Middle frontal gyrus (tissue), 1 donor: Measurements from ENCODE around the gene ARMC7.

Experiments
- DNase-seq: peaks from one replicate; pipeline ENCODE4 v3.0.0-alpha.2; 2015; ENCODE audit warnings: low spot score; ENCODE audit errors: extremely low spot score

ARMC7 gene

GRCh38 chr17:75078284-75079022 is 31.3 kb upstream of the ARMC7 start:
- DNase-seq: no peak

- no peak for DNase-seq
These were observed 30.8 kb upstream of the ARMC7 start for GRCh38 chr17:75079023-75079373.

- no peak for DNase-seq
These were observed 27.9 kb upstream of the ARMC7 start for GRCh38 chr17:75081611-75082540.

GRCh38 chr17:75082683-75083082 is 27.1 kb upstream of the ARMC7 start:
- no peak for DNase-seq

GRCh38 chr17:75084039-75084660 is 25.6 kb upstream of the ARMC7 start:
- DNase-seq: no peak

DNA sequence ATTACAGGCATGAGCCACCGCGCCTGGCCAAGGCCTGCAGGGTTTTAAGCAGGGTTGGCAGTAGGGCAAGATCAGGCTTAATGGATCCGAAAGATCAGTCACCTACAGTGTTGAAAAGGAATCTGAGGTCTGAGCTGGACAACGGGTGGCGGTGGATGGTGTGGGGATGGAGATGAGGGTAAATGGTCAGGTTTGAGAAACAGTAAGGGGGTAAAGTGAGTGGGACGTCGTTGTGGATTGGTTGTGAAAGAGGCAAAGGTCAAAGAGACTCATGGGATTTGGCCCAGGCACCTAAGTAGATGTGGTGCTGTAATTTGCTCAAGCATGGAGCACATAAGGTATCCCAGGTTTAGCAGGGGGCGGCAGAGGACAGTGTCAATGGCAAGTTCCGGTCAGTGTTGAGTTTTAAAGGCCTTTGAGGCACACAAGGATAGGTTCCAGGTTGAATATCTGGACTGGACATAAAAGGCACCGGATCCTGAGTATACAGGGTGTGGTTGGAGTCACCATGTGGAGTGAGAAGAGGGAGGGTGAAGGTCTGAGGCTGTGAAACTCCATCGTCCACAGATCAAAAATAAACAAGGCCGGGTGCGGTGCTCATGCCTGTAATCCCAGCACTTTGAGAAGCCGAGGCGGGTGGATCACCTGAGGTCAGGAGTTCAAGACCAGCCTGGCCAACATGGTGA is 23.1 kb upstream of the ARMC7 start:
- DNase-seq: no peak

GRCh38 chr17:75087182-75087557 is 22.6 kb upstream of the ARMC7 start:
- no peak for DNase-seq

DNA sequence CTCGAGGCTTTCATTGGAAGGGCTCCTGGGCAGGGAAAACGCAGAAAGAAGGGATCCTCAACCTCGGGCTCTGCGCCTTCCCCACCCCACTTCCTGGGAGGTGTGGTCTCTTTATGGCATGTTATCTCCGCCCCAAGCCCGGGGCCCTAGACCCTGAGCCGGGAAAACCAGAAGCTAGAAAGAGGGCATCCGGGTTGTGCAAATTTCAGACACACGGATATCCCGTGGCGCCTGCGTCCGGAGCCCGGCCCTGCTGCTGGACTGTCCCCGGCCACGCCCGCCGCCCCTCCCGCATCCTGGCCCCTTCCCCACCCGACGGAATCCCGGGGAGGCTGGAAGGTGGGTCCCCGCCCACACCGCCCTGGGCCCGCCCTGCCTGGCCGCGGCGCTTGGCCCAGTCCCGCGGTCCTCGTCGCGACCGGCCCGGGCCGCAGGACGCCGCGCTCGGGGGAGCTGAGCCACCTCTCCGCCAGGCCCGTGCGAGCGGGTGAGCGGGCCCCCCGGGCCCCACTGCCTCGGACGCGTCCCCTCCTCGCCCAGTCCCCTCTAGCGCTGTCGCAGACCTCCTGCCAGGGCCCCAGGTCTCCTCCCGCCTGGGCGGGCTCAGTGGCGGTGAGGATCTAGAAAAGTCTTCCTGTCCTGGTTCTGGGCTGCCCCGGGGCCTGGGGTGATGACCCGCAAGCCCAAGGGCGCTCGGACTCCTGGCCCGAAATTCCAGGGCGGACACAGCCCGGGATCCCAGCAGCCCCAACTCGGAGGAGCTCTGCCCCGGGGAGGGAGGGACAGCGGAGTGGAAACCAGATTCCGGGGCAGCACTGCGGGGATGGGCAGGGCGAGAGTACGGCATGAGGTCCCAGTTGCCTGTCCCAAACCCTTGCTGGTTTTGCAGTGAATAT is 22.0 kb upstream of the ARMC7 start, which contains the start of gene SLC16A5:
SLC16A5 (plus strand) TSS at position 397 of the 896 bp plus-strand sequence. CDS start 5,683 bp downstream, outside the sequence.
- no peak for DNase-seq

GRCh38 chr17:75088465-75089417 is 21.0 kb upstream of the ARMC7 start:
- no peak for DNase-seq

DNA sequence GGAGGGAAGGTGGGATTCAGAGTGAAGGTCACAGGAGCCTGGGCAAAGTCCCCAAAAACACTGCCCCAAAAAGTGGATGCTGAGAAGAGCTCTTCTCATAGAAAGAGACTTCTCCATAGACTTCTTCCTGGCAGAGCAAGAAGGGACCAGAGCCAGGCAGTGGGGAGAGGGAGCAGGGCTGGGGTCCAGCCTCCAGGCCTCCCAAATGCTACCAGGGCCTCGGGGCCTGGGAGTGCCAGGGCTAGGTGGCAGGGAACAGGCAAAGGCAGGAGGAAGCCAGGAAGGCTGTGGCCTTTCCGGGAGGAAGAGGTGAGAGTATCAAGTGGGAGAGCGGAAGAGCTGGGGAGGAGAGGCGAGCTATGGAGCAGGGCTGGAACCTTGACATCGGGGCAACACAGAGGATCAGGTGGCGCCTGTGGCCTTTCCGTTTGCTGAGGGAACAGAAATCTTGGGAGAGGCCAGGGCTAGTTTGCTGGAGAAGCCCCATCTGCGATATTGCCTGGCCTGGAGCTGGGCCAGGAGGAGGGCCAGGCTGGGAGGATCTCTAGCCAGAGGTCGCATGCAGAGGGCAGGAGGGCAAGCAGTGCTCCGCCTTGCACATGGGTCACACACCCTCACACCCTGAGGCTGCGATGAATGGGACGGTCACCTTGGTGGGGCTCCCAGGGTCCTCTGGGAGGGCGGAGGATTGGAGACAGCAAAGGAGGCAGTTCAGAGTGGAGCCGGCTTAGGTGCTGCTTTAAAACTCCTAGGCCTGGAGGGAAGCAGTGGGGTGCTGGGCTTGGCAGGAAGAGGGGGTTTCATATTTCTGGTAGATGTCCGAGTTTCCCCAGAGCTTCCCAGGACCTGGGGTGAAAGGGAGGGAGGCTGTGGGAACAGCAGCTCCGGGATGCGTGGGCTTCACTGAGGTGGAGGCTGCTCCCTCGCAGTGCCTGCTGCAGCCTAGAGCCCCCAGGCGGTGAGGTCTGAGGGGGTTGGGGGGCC is 18.6 kb upstream of the ARMC7 start:
- no peak for DNase-seq

- DNase-seq: no peak
These were observed 17.9 kb upstream of the ARMC7 start for GRCh38 chr17:75091855-75092327.

DNA sequence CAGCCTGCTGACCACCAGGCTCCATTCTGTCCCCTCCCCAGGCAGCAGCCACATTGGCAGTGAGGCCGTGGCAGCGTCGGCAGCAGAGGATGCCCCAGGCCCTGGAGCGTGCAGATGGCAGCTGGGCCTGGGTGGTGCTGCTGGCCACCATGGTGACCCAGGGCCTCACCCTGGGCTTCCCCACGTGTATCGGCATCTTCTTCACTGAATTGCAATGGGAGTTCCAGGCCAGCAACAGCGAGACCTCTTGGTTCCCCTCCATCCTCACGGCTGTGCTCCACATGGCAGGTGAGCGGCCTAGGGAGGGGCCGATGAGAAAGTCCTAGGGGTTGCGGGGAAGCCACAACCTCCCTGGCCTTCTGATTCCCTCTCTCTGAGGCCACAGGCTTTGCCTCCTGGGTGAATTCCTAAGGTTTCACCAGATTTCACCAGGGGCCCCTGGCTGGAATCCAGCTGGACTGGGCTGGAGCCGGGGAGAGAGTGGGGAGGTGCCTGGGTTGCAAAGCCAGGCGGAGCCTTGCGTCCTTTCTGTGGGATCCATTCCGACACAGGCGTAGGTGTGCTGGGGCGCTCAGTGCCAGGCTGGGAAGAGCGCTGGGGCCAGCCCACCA is 16.1 kb upstream of the ARMC7 start:
- DNase-seq: no peak

- no peak for DNase-seq
These were observed 14.8 kb upstream of the ARMC7 start for GRCh38 chr17:75094871-75095399.

DNA sequence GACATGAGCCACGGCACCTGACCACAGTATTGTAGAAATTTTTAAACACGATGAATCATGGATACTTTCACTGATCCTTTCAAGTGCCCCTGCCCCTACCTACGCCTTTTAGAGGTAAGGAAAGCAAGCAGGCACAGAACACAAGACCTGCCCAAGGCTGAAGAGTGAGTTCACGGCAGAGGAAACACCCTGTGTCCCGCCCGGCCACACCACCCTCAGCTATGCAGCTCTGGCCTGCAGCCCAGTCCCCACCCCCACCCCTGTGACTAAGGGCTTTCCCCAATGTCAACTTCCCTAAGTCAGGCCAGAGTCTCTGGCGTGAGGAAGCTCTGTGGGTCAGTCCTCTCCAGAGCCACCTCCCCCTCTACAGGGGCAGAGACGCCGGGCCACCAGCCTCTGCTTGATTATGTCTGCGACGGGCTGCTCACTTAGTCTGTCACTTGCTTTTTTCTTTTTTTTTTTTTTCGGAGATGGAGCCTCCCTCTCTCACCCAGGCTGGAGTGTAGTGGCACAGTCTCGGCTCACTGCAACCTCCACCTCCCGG is 13.6 kb upstream of the ARMC7 start:
- DNase-seq: no peak

GRCh38 chr17:75097865-75098264 is 11.9 kb upstream of the ARMC7 start:
- DNase-seq: no peak

GRCh38 chr17:75098861-75099260 is 10.9 kb upstream of the ARMC7 start:
- DNase-seq: no peak
